ENCODE results near the gene UGT1A9. TPM values are rescaled to one million over a fixed set of nuclear protein-coding genes. Genes with fewer than 3 reads are reported as not detected.

The UGT1A9 gene
- total RNA-seq, 4 donors from 2014 or later = not detected

DNA sequence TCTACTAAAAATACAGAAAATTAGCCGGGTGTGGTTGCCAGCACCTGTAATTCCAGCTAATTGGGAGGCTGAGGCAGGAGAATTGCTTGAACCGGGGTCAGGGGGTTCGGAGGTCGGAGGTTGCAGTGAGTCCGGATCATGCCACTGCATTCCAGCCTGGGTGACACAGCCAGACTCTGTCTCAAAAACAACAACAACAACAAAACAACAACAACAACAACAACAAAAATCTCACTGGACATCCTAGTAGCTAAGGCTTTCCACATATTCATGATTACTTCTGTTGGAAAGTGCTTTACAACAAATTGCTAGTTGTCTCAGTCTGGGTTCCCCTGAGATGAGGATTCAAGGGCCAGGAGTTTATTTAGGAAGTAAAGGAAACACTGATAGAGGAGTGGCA is 102.2 kb downstream of the UGT1A9 start:
- TF ChIP-seq, protein P1, sequence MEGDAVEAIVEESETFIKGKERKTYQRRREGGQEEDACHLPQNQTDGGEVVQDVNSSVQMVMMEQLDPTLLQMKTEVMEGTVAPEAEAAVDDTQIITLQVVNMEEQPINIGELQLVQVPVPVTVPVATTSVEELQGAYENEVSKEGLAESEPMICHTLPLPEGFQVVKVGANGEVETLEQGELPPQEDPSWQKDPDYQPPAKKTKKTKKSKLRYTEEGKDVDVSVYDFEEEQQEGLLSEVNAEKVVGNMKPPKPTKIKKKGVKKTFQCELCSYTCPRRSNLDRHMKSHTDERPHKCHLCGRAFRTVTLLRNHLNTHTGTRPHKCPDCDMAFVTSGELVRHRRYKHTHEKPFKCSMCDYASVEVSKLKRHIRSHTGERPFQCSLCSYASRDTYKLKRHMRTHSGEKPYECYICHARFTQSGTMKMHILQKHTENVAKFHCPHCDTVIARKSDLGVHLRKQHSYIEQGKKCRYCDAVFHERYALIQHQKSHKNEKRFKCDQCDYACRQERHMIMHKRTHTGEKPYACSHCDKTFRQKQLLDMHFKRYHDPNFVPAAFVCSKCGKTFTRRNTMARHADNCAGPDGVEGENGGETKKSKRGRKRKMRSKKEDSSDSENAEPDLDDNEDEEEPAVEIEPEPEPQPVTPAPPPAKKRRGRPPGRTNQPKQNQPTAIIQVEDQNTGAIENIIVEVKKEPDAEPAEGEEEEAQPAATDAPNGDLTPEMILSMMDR (IDR thresholded peaks at IDR 0.05) = no peak
- no peak for ATAC-seq (ENCODE audit: low FRiP score)
- no peak for DNase-seq (ENCODE audit: low spot score)

DNA sequence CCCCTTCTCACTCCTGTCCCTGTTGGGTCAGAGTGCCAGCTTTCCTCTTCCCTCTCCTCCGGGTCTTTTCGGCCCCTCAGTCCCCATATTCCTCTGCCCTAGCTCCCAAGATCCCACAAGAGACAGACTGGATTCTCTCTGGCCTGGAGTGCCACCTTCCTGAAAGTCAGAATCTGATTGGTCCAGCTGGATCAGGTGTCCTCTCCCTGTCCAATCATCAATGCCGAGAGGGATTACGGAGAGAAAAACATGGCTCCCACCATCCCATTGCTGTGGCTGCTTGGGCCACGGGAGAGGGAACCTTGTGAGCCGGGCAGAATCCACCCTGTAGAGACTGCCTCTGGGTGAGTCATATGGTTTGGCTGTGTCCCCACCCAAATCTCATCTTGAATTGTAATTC is 103.7 kb downstream of the UGT1A9 start:
- TF ChIP-seq, protein P1 (IDR thresholded peaks at IDR 0.05) = no peak
- DNase-seq (ENCODE audit: low spot score) = no peak
- ATAC-seq (ENCODE audit: low FRiP score) = no peak

DNA sequence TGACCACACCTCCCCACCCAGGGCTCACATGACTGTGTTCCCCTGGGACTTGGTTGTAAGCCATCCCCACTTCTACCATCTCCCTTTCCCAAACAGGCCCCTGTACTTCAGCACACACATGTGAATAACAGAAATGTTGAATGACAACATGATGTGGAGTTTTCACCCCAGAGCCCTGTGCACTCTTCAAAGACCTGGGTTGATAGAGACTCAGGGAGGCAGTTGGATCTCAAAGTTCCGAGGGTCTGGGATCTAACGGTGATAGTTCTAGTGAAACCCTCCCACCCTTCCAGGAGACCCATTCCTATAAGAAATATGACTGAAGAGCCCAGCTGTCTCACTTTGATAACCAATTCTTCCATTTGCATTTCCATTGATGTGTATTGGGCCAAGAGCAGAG is 106.3 kb downstream of the UGT1A9 start, which contains the start of gene MROH2A:
MROH2A (plus strand) TSS at position 301 of the 400 bp plus-strand sequence. CDS start 1,029 bp downstream, outside the sequence.
- ATAC-seq (ENCODE audit: low FRiP score) = no peak
- TF ChIP-seq, protein P1 (IDR thresholded peaks at IDR 0.05) = no peak
- DNase-seq (ENCODE audit: low spot score) = no peak

DNA sequence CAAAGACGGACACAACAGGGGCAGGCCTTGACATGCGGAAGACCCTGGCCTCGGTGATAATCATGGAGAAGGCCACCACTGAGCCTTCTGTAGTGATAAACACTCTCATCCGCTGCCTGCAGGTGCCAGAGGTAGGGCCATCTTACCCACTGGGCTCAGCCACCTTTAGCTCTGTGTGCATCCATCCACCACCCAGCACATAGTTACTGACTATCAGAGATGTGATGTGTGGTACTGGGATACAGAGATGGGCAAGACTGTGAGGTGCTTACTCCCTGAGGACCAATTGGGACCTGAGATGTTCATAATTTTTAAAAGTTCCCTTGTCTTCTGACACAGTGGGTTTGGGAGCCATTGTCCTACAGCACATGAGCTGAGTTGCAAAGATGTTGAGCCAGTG is 108.0 kb downstream of the UGT1A9 start:
- ATAC-seq (ENCODE audit: low FRiP score) (no peak), DNase-seq (ENCODE audit: low spot score) (no peak)
- TF ChIP-seq, protein P1 (IDR thresholded peaks at IDR 0.05) = no peak

DNA sequence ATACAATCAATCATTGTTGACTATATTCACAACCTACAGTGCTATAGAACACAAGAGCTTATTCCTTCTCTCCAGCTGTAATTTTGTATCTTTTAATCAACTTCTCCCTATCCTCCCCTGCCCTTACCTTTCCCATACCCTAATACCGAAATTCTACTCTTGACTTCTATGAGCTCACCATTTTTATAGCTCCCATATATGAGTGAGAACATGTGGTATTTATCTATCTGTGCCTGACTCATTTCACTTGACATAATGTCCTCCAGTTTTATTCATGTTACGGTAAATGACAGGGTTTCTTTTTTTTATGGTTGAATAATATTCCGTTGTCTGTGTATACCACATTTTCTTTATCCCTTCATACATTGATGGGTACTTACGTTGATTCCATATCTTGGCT is 109.1 kb downstream of the UGT1A9 start:
- no peak for DNase-seq (ENCODE audit: low spot score)
- TF ChIP-seq, protein P1 (IDR thresholded peaks at IDR 0.05) = no peak
- ATAC-seq (ENCODE audit: low FRiP score) = no peak

DNA sequence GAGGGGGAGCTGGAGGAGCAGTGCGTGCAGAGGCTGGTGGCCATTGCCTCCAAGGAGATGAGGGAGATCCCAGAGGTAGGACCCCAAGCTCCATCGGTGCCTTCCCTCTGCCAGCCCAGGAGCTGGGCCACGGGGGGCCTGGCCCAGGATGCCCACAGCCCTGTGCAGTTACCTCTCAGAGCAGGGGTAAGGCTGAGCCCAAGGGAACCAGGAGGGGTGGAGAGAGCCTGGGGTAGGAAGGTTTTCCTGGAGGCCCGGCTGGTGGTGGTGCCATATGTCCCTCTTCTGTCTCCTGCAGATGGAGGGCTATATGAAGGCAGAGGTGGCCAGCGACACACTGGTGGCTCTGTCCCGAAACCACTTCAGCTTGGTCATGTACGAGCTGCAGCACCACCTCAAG is 117.9 kb downstream of the UGT1A9 start:
- ATAC-seq (ENCODE audit: low FRiP score) = no peak
- TF ChIP-seq, protein P1 (IDR thresholded peaks at IDR 0.05) = no peak
- no peak for DNase-seq (ENCODE audit: low spot score)

DNA sequence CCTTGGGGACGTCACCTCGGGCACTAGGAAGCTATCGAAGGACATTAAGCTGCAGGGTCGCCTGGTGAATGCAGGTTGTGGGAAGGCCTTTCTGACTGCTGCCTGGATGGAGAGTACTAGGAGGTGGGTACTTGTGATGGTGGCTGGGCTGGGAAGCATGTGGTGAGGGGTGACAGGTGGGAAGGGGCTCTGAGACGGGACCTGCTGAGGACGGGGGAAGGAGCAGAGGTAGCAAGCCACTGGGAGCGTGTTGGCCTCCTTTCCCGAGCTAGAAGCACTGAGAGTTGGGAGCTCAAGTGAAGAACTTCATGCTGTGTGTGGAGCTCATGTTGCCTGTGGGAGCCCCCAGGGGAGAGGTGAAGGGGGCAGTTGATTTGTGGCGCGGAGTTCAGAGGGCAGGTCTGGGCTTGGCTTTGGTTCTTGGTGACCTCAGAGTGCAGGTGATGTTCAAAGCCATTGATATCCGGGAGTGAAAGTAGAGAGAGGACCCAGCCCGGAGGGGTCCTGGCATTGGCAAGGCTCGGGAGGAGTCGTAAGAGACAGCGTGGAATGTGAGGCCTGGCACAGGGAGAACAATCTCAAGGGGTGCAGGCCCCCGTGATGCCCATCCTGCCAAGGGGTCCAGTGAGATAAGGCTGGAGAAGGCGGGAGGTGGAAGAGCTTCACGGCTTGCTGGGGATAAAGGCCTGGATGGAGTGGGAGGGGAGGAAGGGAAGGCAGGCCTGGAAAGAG is 119.6 kb downstream of the UGT1A9 start:
- TF ChIP-seq, protein P1 (IDR thresholded peaks at IDR 0.05) = no peak
- DNase-seq (ENCODE audit: low spot score) = no peak
- ATAC-seq (ENCODE audit: low FRiP score) = no peak

Data from omental fat pad (tissue), 4 donors.